ENCODE data around the gene EVI5L.

EVI5L gene

GRCh38 chr19:7874076-7874896, 44.3 kb downstream of the EVI5L start, which contains the start of gene PRR36:
Gene PRR36 (minus strand): TSS chr19:7874390. CDS start chr19:7873689, 701 bp downstream.
- DNase-seq: peak; percentile 83
- Histone ChIP-seq H3K36me3 (no peaks in the 10 kb centered on the region), H3K9me3 (no peaks in the 10 kb centered on the region), H3K4me1 (peaks cover 3% of the 10 kb centered on the region; the same call in 1 of the 2 replicates), H3K27me3 (peaks cover 11% of the 10 kb centered on the region), H3K4me3 (ENCODE audit: low read depth, low read length) (peak within 1 kb of the TSS; percentile 66)
- TF ChIP-seq, protein P1, sequence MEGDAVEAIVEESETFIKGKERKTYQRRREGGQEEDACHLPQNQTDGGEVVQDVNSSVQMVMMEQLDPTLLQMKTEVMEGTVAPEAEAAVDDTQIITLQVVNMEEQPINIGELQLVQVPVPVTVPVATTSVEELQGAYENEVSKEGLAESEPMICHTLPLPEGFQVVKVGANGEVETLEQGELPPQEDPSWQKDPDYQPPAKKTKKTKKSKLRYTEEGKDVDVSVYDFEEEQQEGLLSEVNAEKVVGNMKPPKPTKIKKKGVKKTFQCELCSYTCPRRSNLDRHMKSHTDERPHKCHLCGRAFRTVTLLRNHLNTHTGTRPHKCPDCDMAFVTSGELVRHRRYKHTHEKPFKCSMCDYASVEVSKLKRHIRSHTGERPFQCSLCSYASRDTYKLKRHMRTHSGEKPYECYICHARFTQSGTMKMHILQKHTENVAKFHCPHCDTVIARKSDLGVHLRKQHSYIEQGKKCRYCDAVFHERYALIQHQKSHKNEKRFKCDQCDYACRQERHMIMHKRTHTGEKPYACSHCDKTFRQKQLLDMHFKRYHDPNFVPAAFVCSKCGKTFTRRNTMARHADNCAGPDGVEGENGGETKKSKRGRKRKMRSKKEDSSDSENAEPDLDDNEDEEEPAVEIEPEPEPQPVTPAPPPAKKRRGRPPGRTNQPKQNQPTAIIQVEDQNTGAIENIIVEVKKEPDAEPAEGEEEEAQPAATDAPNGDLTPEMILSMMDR (IDR thresholded peaks at IDR 0.05; ENCODE audit: low read depth, low read length): no peak

DNA sequence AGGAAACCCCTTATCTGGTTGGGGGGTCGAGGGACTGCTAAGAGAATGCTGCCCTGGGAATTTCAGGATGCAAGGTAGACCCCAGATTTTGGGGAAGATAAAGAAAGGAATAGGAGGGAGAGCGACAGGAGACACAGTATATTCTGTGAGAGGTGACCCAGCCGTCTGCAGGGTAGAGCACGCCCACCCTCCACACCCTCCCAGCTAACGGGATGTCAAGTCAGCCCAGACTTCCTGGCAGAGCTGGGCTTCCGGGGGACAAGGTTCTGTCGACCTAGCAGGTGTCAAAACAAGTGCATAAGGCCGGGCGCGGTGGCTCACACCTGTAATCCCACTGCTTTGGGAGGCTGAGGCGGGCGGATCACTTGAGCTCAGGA, 44.9 kb downstream of the EVI5L start:
- Histone ChIP-seq H3K4me1 (peaks cover 3% of the 10 kb centered on the region; the same call in 1 of the 2 replicates), H3K36me3 (no peaks in the 10 kb centered on the region), H3K4me3 (ENCODE audit: low read depth, low read length) (peak overlapping the region; percentile 66), H3K27me3 (peaks cover 11% of the 10 kb centered on the region), H3K9me3 (no peaks in the 10 kb centered on the region)
- DNase-seq: no peak
- TF ChIP-seq, protein P1 (IDR thresholded peaks at IDR 0.05; ENCODE audit: low read depth, low read length): no peak

- H3K4me1 ChIP-seq: no peaks in the 10 kb centered on the region; the same call in 1 of the 2 replicates
- H3K9me3 ChIP-seq: no peaks in the 10 kb centered on the region
- no peaks in the 10 kb centered on the region for H3K36me3 ChIP-seq
- DNase-seq: no peak
- H3K4me3 ChIP-seq (ENCODE audit: low read depth, low read length): no peak overlapping the region
- H3K27me3 ChIP-seq: peaks cover 11% of the 10 kb centered on the region
- TF ChIP-seq, protein P1 (IDR thresholded peaks at IDR 0.05; ENCODE audit: low read depth, low read length): no peak
These were observed 47.3 kb downstream of the EVI5L start for GRCh38 chr19:7877249-7877836.

- Histone ChIP-seq H3K27me3 (peaks cover 4% of the 10 kb centered on the region), H3K36me3 (no peaks in the 10 kb centered on the region), H3K4me1 (no peaks in the 10 kb centered on the region), H3K9me3 (no peaks in the 10 kb centered on the region), H3K4me3 (ENCODE audit: low read depth, low read length) (no peak overlapping the region)
- TF ChIP-seq, protein P1 (IDR thresholded peaks at IDR 0.05; ENCODE audit: low read depth, low read length): no peak
- no peak for DNase-seq
These were observed 49.2 kb downstream of the EVI5L start for GRCh38 chr19:7879111-7879807.

GRCh38 chr19:7879836-7880235, 49.8 kb downstream of the EVI5L start:
- no peaks in the 10 kb centered on the region for H3K36me3 ChIP-seq
- H3K27me3 ChIP-seq: no peaks in the 10 kb centered on the region; the same call in 1 of the 2 replicates
- no peak overlapping the region for H3K4me3 ChIP-seq (ENCODE audit: low read depth, low read length)
- DNase-seq: no peak
- TF ChIP-seq, protein P1 (IDR thresholded peaks at IDR 0.05; ENCODE audit: low read depth, low read length): no peak
- H3K9me3 ChIP-seq: no peaks in the 10 kb centered on the region
- H3K4me1 ChIP-seq: no peaks in the 10 kb centered on the region
